HG03097 (cell line): ENCODE results near the gene TSKU.

ENCODE experiments used
- ATAC-seq: cut with Tn5 transposase; IDR thresholded peaks from one replicate; pipeline ENCODE4 v1.9.1; 2021; ENCODE audit not compliant: unreplicated experiment, low FRiP score

The TSKU gene

GRCh38 chr11:76769645-76770586, 13.2 kb upstream of the TSKU start:
- no peak for ATAC-seq

- ATAC-seq: no peak
Observed at GRCh38 chr11:76770642-76771445, 12.3 kb upstream of the TSKU start.

GRCh38 chr11:76771446-76772099, 11.6 kb upstream of the TSKU start:
- ATAC-seq: no peak

- ATAC-seq: no peak
Observed at GRCh38 chr11:76772100-76772782, 10.9 kb upstream of the TSKU start.

DNA sequence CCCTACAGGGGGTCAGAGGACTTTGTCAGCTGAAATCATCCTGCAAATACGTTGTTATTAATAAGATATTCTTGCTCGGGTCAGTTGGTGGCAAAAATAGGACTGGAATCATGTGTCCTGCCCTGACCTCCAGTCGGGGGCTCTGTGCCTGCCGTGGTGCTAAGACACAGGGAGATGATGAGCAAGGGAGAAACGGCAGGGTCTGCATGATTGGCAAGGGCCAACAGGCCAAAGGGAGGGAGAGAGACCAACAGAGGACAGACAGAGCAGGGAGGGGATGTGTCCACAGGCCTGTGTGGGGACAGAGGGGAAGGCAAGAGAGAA, 10.4 kb upstream of the TSKU start:
- no peak for ATAC-seq

DNA sequence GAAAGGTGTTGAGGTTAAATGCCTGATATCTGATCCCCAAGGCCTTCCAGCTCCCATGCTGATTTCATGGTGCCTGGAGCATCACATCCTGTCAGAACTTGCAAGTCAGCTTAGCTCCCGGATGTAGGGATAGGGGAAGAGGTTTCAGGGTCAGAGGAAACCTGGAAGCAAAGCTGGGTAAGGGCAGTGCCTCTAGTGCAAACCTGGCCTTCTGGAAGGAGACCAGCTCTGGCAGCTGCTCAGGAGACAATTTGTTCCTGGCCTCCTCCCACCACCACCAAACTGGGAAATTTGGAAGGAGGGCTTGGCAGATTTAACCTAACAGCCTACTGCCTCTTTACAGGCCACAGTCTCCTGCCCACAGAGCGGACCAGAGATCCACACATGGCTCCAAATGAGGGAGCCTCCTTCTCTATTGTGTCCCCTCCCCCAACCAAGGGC, 9.2 kb upstream of the TSKU start:
- ATAC-seq: no peak

DNA sequence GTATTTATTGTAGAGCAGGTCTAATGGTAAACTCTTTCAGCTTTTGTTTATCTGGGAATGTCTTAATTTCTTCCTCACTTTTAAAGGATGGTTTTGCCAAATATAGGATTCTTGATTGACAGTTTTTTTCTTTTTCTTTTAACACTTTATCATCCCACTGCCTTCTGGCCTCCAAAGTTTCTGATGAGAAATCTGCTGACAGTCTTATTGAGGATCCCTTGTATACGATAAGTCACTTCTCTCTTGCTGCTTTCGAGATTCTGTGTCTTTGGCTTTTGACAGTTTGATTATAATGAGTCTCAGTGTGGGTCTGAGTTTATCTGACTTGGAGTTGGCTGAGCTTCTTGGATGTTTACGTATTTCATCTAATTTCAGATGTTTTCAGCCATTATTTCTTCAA, 6.7 kb upstream of the TSKU start:
- no peak for ATAC-seq

DNA sequence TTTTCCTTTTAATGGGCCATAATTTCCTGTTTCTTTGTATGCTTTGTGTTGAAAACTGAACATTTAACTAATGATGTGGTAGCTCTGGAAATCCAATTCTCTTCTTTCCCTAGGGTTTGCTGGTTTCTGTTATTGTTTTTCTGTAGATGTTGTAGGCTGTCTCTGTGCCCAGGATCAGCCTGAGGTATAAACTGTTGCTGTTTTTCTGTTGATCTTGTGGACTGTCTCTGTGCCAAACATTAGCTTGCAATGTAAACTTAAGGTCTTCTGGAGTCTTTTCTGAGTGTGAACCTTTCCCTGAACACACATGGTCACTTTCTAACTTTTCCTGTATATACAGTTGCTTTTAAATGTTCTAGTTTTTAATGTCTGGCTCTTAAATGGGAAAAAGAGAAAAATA, 5.9 kb upstream of the TSKU start:
- no peak for ATAC-seq

DNA sequence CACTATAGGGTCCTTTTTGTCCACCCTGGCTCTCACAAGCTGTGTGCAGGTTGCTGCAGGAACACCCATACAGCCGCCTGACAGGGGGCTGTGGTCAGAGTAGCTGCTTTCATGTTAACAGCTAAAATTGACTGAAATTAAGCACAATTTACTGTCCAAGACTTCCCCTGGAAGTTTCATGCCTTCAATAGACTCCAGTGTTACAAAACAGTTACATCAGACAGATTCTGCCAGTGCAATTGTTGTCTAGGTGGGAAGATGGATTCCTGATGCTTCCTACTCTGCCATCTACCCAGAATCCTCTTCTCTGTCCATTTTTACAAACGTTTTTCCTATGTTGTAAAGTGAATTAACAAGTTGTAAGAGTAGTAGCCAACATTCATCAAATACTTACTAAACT, 5.3 kb upstream of the TSKU start:
- ATAC-seq: no peak

DNA sequence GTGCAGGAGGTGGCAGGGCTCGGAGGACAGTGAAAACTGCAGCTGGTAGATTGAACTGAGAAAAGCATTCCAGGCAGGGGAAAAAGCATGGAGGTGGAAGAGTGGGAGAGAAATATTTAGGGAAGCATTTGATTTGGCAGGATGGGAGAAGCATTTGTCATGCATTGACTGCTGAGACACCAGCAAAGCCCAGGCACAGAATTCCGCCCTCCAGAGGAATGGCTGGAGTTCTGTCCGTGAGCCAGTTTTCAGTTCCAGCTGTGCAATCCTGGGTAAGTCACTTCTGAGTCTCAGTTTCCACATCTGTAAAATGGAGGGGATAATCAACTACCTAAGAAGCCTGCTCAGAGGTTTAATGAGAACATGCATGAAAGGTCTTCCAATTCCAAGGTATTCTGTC, 4.3 kb upstream of the TSKU start:
- ATAC-seq: no peak

DNA sequence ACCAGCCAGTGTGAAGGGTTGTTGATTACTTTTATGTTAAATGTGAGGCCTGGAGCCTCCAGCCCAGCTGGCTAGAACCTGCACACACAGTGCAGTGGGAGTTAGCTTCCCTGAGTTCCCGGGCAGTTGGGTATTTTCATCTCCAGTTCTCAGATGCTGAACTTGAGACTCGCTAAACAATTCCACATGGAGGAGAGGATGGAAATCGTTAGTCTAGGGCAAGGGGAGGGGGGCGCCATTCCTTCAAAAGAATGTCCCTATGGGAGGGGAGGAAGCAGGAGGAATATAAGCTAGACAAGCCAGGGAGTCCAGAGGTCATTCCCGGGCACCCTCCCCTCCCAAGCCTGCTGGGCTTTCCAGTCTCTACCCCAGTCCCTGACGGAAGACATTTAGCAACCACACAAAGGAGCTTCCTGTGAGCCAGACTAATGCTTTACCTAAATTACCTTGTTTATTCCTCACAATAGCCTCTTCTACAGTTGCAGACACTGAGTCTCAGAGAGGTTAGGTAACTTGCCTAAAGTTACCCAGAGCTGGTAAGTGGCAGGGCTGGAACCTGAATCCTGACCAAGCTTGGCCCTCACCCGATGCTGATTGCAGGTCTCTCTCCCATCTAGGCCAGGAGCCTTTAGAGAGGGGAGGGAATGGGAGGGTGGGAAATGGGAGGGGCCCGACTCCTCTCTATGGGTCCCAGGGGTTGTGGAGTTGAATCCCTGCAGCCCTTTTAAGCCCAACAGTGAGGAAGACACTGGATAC, 1.9 kb upstream of the TSKU start:
- no peak for ATAC-seq

DNA sequence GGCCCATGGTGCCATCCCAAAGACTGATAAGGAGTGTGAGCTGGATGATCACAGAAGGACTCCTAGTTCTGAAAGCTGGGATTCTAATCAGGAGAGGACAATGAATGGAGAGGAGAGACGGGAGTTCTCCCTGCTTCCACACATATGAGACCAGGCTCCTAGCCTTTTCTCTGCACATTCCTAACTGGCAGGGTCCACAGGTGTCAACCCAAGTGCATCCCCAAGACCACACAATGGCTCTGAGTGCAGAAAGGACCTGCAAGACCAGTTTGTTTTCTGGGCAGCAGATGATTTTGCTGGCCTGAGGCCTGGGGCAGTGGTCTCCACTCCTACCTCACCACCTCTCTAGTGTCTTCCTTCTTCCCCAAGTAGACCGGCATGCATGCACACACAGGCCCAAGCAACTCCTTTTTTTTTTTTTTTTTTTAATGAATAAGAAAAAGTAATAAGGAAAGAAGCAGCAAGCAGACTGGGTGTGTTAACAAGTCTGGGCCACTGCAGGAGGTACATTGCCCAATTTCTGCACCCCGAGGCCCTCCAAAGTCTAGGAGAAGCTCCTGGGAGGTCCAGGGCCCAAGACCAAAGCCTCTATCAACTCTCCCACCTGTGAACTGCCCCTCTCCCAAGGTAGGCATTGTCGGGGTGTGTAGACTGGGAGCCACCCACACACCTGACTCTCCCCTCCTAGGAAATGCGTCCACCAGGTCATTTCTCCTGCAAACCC, 1.2 kb upstream of the TSKU start:
- ATAC-seq: no peak

GRCh38 chr11:76782531-76783293, 444 bp upstream of the TSKU start:
- ATAC-seq: no peak

DNA sequence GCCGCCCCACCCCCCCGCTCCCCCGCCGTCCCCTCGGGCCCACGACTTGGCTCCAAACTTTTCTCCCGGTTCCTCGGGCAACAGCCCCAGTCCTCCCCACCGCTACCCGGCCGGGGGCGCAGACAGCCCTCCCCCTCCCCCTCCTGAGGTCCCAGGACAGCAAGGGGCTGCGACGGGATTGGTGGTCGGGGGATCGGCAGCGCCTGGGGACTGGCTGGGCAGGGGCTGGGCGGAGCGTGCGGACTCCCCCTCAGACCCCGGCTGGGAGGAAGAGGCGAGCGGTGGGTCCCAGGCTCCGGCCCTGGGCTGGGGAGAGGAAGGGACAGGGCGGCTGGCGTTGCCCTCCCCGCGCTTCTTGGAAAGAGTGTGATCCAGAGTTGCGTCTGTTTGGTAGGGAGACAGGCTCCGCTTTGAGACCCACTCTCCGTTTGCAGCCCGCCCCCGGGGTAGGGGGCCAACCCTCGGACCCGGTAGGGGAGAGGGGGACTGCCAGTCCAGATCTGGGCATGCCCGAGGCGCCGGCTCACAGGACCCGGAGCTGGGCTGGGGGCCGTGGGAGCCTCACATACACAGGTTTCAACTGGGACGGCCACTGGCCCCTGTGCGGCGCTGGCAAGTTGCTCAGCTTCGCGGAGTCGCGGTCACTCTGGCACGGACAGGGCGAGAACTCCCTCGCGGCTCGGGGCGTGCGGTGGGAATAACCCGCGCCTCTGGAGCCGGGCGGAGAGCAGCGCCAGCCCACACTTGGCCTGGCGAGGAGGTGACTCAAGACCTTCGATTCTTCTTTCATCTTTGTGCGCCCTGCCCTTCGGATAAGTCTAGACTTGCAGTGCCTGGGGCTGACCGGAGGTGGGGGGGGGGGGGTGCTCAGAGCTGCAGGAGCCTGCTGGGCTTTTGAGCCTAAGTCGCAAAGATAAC, 999 bp downstream of the TSKU start:
- no peak for ATAC-seq

DNA sequence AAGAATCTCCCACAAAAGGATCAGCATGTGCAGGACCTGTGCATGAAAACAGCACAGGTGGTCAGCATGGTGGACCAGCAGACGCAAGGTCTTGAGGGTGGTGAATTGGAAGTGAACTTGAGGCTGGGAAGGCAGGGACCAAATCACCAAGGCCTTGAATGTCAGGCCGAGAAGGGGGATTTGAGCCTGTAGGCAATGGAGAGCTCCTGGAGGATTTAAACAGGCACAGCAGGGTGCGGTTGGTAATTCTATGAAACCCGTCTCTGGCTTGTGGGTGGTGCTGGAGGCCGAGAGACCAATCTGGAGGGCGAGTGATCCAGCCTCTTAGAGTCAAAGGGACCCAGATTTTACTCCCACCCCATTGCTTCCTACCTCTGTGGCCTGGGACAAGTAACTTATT, 2.4 kb downstream of the TSKU start:
- no peak for ATAC-seq

- no peak for ATAC-seq
Observed at GRCh38 chr11:76786016-76786415, 2.9 kb downstream of the TSKU start.

DNA sequence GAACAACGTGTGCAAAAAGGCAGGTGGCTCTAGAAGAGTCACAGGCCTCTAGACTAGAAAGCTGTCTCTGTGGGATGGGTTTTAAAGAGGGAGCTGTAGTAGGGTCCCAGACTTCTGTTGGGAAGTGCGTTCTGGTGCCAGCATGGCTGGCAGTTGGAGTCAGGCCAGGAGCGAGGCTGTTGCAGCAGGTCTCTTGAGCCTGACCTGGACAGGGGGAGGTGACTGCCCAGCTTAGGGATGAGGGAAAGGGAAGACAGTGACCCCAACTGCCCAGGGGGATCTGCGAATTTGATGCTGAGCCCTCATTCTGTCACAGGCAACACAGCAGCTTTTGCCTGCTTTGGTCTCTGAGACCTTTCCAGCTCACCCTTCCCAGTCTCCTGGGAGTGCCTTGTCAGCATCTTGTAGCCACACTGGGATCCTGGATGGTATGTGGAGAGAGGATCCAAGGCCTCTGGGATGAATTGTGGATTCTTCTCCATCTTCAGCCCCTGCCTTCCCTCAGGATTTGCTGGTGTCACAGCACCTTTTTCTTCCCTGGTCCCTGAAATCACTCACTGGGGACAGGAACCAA, 3.4 kb downstream of the TSKU start:
- ATAC-seq: no peak
